HEK293T (cell line): Measurements from ENCODE around the gene SH3RF3.

ENCODE experiments used
- CTCF ChIA-PET: fragments of 350-600 bp; formaldehyde crosslinking; extraction: SDS; loops from one replicate; lab custom pipeline; 2021; ENCODE audit warnings: antibody characterized with exemption, inconsistent platforms; lab: Yijun Ruan, JAX
- POLR2A ChIA-PET: fragments of 350-600 bp; formaldehyde crosslinking; extraction: SDS; loops from one replicate; lab custom pipeline; 2020; ENCODE audit warnings: antibody characterized with exemption, inconsistent platforms; lab: Yijun Ruan, JAX
- DNase-seq: peaks from one replicate; pipeline ENCODE4 v3.0.0; 2012; ENCODE audit warnings: mixed read lengths; ENCODE audit errors: extremely low spot score
- ARNT ChIP-seq: fragments of 450-650 bp; IDR thresholded peaks from 2 replicates; pipeline ENCODE4 v1.6.1; 2017; ENCODE audit warnings: mild to moderate bottlenecking
- BHLHE40 ChIP-seq: fragments of 450-650 bp; IDR thresholded peaks from 2 replicates; pipeline ENCODE4 v1.6.1; 2016; ENCODE audit warnings: mild to moderate bottlenecking, moderate library complexity, borderline replicate concordance
- CTBP1 ChIP-seq: fragments of 450-650 bp; IDR thresholded peaks from 2 replicates; pipeline ENCODE4 v1.6.1; 2016; ENCODE audit warnings: borderline replicate concordance
- ELF4 ChIP-seq: fragments of 450-650 bp; IDR thresholded peaks from 2 replicates; pipeline ENCODE4 v1.6.1; 2017; ENCODE audit warnings: antibody characterized with exemption
- FOXA1 ChIP-seq: fragments of 450-650 bp; IDR thresholded peaks from 2 replicates; pipeline ENCODE4 v1.6.1; 2016; ENCODE audit warnings: mild to moderate bottlenecking
- FOXK2 ChIP-seq: fragments of 450-650 bp; IDR thresholded peaks from 2 replicates; pipeline ENCODE4 v1.6.1; 2016; ENCODE audit warnings: mild to moderate bottlenecking
- FOXM1 ChIP-seq: fragments of 450-650 bp; IDR thresholded peaks from 2 replicates; pipeline ENCODE4 v1.6.1; 2017; ENCODE audit warnings: mild to moderate bottlenecking, borderline replicate concordance
- HDGF ChIP-seq: fragments of 450-650 bp; IDR thresholded peaks from 2 replicates; pipeline ENCODE4 v1.6.1; 2017; ENCODE audit warnings: antibody characterized with exemption, borderline replicate concordance
- L3MBTL2 ChIP-seq: fragments of 450-650 bp; conservative IDR thresholded peaks from 2 replicates; pipeline ENCODE4 v1.6.1; 2016; ENCODE audit warnings: mild to moderate bottlenecking
- LEF1 ChIP-seq: fragments of 450-650 bp; IDR thresholded peaks from 2 replicates; pipeline ENCODE4 v1.6.1; 2017; ENCODE audit warnings: mild to moderate bottlenecking, borderline replicate concordance
- NFRKB ChIP-seq: fragments of 450-650 bp; IDR thresholded peaks from 2 replicates; pipeline ENCODE4 v1.6.1; 2016; ENCODE audit warnings: mild to moderate bottlenecking, moderate library complexity
- SP1 ChIP-seq: fragments of 450-650 bp; IDR thresholded peaks from 2 replicates; pipeline ENCODE4 v1.6.1; 2017
- SUZ12 ChIP-seq: fragments of 450-650 bp; IDR thresholded peaks from 2 replicates; pipeline ENCODE4 v1.6.1; 2016; ENCODE audit warnings: mild to moderate bottlenecking
- TARDBP ChIP-seq: fragments of 450-650 bp; IDR thresholded peaks from 2 replicates; pipeline ENCODE4 v1.6.1; 2016
- ZNF384 ChIP-seq: fragments of 450-650 bp; IDR thresholded peaks from 2 replicates; pipeline ENCODE4 v1.6.1; 2016
- TF ChIP-seq, protein P1 (sequence below): fragments of 450-650 bp; IDR thresholded peaks from 2 replicates; pipeline ENCODE4 v1.6.1; 2016

The SH3RF3 gene

GRCh38 chr2:109135359-109136197 lies 6.6 kb downstream of the SH3RF3 start:
- no peak for DNase-seq
- ChIA-PET CTCF (no interaction called here), POLR2A (no interaction called here)
- TF ChIP-seq LEF1, result no peak
- TF ChIP-seq FOXK2, result no peak
- TF ChIP-seq ARNT, result no peak
- TF ChIP-seq BHLHE40, result no peak
- no peak for TF ChIP-seq NFRKB
- TF ChIP-seq ZNF384, result no peak
- no peak for TF ChIP-seq L3MBTL2
- no peak for TF ChIP-seq SUZ12
- no peak for TF ChIP-seq HDGF
- no peak for TF ChIP-seq ELF4
- TF ChIP-seq TARDBP, result no peak
- TF ChIP-seq CTBP1, result no peak
- TF ChIP-seq FOXA1, result no peak
- TF ChIP-seq FOXM1, result no peak
- TF ChIP-seq, protein P1, sequence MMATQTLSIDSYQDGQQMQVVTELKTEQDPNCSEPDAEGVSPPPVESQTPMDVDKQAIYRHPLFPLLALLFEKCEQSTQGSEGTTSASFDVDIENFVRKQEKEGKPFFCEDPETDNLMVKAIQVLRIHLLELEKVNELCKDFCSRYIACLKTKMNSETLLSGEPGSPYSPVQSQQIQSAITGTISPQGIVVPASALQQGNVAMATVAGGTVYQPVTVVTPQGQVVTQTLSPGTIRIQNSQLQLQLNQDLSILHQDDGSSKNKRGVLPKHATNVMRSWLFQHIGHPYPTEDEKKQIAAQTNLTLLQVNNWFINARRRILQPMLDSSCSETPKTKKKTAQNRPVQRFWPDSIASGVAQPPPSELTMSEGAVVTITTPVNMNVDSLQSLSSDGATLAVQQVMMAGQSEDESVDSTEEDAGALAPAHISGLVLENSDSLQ, result no peak

DNA sequence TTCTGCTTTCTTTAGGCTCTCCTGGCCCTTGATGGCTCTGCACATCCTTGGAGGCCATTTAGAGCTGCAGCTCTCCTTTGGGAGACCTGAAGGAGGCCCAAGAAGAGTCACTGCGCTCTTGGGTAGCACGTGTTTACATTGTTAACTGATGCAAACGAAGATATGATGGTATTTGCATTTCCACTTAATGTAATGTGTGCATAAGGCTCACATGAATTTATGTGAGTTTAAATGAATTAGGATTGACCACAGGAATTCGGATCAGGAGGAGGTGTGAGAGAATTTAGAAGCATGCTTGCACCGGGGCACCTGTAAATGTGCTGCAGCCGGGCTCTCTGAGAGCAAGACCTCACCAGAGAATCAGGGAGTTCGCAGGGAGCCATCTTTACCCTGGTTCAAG lies 7.5 kb downstream of the SH3RF3 start:
- no peak for TF ChIP-seq ELF4
- TF ChIP-seq SP1, result no peak
- CTCF ChIA-PET, result no interaction called here
- POLR2A ChIA-PET, result no interaction called here
- DNase-seq, result no peak

DNA sequence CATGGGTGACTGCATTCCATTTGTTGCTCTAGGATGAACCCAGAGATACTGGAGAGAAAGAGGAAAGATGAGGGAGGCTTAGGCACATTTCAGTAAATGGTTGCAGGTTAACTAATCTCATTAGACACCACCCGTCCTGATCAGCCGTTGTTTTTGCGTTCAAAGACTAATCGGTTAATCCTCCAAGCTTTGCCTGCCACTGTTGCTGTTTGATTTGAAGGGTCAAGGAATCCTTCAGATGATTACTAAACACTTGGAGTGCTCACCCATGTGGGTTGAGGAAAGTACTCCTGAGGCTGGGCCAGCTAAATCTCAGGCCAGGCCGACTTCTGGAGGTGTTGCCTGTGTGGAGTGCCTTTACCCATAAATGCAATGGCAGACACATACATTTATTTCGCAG lies 8.6 kb downstream of the SH3RF3 start:
- ChIA-PET POLR2A (no interaction called here), CTCF (no interaction called here)
- TF ChIP-seq ARNT (no peak), FOXA1 (no peak), SP1 (no peak), FOXM1 (no peak), SUZ12 (no peak), BHLHE40 (no peak), ELF4 (no peak), CTBP1 (no peak), NFRKB (no peak), L3MBTL2 (no peak), LEF1 (no peak), FOXK2 (no peak), HDGF (no peak), TARDBP (no peak), ZNF384 (no peak)
- TF ChIP-seq, protein P1, result no peak
- no peak for DNase-seq

- no peak for DNase-seq
- CTCF ChIA-PET, result no interaction called here
- TF ChIP-seq NFRKB (no peak), BHLHE40 (no peak), ZNF384 (no peak)
- TF ChIP-seq, protein P1, result no peak
- POLR2A ChIA-PET, result no interaction called here
Observed at GRCh38 chr2:109138449-109138848, 9.4 kb downstream of the SH3RF3 start.

DNA sequence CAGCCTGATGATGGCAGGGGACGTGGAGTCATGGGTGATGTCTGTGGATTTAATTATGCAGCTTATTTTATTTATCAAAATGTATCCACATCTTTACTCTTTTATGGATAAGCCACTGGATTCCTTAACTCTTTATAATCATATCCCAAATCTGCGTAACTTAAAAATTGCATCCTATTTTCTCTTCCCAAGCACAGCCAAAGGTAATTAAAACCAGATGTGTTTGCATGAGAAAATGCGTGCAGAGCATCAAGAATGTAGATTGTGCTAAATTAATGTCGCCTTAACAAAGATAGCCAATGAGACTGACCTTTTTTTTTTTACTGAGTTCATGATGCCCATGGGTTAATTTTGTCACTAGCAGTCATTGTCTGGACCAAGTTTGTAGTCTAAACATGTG lies 10.0 kb downstream of the SH3RF3 start:
- ChIA-PET CTCF (interaction anchor here (1.0 kb wide), 1 partner anchor 10 kb away, joined by 4 read pairs; the partner anchor contains the start of gene SH3RF3), POLR2A (no interaction called here)
- no peak for DNase-seq
- TF ChIP-seq L3MBTL2 (no peak), FOXK2 (no peak), NFRKB (no peak), CTBP1 (no peak), FOXA1 (no peak), ARNT (no peak), BHLHE40 (no peak), HDGF (no peak), FOXM1 (no peak), ELF4 (no peak), SP1 (no peak), LEF1 (no peak)
- TF ChIP-seq, protein P1, result no peak
